HG03064 (cell line): ENCODE data around the gene EHBP1L1.
A peak's percentile ranks its signal among the peaks of the same experiment; 100 is the strongest.

Experiments used
- ATAC-seq: cut with Tn5 transposase; IDR thresholded peaks from one replicate; pipeline ENCODE4 v1.9.1; 2021; ENCODE audit warnings: low read depth; ENCODE audit not compliant: unreplicated experiment

The EHBP1L1 gene

DNA sequence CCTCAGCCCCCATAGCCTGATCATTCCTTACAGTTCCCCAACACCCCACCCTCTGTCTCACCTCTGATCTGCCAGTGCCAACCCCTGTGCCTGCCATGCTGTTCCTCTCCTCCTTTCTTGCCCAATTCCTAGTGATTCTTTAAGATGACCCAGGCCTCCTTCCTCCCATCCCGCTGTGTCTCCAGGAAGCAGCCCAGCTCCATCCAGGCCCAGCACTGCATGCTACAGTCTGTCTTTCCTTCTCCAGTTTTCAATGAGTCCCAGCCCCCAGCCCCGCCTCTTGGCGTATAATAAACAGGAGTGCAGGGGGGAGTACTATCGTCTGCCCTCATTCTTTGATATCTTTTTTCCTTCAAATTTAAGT, 30.0 kb upstream of the EHBP1L1 start:
- no peak for ATAC-seq

DNA sequence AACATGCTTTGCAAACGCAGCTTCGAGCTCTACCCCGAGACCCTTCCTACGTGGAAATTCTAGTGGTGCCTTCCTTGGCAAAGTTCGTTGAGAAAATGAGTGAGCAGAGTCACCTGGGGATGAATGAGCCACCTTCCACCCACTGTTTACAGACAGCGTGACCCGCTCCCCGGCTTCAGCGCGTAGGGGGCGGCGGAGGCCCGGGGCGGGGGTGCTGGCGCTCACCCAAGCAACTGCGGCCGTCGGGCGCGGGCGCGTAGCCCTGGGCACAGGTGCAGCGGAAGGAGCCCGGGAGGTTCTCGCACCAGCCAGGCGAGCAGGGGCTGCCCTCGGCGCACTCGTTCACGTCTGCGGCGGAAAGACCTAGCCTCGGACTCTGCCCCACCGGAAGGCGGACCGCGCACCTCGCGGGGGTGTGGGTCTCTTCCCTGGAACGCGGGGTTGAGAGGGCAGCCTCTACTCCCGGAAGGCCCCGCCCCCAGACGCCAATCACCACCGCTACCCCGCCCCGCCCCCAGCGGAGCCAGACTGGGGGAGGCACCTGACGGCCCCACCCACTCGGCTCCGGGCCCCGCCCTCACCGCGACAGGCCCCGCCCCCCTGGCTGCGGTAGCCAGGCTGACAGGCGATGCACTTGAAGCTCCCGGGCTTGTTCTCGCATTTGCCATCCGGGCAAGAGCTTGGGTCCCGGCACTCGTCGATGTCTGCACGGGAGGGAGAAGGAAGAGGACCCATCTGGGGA, 29.5 kb upstream of the EHBP1L1 start:
- ATAC-seq, result peak; percentile 53

- ATAC-seq, result no peak
Measured at GRCh38 chr11:65547446-65548125, 28.3 kb upstream of the EHBP1L1 start.

- no peak for ATAC-seq
Measured at GRCh38 chr11:65548395-65548794, 27.5 kb upstream of the EHBP1L1 start.

DNA sequence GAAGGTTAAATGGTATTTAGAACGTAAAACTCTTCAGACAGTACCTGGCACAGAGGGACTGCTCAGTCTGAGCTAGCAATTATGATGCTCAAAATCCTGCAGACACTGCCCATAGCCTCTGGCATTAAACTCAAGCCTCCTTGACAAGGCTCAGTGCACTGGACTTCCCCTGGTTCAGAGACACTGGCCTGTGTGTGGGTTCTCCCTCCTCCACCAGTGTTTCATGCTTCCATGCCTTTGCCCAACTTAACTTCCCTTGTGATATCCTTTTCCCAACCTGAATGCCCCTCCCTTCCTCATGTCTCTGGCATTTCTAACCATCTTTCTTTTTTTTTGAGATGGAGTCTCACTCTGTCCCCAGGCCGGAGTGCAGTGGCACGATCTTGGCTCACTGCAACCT, 26.8 kb upstream of the EHBP1L1 start:
- no peak for ATAC-seq

- no peak for ATAC-seq
Measured at GRCh38 chr11:65551572-65552387, 24.1 kb upstream of the EHBP1L1 start.

DNA sequence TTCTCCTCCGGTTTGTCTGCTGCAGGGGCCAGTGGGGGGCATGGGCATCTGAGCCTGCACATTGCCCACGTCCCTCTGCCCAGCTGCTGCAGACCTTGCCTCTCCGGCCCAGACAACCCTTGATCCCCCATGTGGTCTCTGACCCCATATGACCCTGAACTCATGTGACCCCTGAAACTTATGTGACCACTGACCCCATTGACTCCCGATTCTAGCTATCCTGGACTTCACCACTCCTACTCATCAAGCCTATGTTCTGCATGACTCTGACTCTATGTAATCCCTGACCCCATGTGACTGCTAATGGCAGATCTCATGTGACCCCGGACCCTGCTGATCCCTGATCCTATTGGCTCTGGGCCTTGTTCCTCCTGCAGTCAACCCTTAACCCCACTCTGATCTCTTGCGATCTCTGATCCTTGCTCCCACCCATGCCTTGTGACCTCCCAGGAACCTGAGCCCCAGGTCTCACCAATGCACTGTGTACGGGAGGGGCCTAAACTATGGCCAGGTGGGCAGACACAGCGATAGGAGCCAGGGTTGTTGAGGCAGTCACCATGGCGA, 23.4 kb upstream of the EHBP1L1 start:
- no peak for ATAC-seq

- ATAC-seq, result no peak
Measured at GRCh38 chr11:65553301-65554001, 22.4 kb upstream of the EHBP1L1 start.

DNA sequence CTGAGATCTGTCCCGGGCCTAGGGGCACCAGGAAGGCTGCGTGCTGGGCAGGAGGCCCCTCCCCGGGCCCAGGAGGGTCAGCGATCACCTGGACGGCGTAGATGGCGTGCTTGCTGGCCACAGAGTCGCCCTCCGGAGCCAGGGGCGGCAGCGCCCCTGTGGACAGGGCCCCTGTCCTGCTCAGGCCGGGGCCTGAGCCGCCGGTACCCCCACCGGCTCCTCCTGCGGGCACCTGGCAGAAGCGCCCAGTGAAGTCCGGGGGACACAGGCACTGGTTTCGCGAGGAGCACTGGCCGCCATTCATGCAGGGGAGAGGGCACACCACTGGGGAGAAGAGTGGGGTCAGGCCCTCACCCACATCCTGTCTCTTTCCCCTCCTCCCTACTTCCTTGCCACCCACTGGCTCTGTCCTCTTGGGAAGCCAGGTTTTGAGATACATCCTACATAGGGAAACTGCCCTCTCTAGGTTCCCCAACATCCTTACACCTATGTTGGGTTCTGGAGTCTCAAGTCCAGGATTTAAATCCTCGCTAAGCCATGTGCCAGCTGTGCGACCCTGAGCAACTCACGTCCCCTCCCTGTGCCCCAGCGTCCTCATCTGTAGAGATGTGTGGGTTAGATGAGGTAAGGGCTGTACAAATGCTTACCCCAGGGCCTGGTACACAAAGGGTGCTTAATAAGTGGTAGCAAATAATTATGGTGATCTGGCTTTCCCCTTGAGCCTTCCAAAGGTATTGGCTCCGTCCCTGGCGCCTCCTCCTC, 21.6 kb upstream of the EHBP1L1 start:
- ATAC-seq, result no peak

DNA sequence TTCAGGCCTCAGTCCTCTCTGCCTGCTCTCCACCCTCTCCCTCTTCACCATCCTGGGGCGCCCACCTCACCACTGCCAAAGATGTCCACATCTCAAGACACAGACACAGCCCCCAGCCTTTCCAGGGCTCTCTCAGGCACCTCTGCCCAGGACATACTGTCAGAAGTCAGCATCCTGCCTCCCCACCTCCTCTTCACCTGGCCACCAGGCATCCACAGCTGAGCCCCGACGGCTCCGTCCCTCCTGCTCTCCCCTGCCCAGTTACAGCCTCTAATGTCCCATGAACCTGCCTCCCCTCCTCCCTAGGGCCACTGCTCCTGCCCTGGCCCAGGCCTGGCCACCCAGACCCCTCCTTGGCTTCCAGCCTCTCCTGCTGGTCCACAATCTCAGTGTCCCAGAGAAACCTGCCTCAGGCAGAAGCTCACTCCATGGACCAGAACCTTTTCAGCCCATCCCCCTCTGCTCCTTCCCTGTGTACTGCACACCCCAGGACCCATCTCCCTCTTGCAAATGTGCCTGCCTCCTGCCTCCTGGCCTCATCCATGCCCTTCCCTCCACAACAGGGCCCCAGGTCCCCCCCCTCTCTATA, 20.9 kb upstream of the EHBP1L1 start:
- ATAC-seq, result no peak

DNA sequence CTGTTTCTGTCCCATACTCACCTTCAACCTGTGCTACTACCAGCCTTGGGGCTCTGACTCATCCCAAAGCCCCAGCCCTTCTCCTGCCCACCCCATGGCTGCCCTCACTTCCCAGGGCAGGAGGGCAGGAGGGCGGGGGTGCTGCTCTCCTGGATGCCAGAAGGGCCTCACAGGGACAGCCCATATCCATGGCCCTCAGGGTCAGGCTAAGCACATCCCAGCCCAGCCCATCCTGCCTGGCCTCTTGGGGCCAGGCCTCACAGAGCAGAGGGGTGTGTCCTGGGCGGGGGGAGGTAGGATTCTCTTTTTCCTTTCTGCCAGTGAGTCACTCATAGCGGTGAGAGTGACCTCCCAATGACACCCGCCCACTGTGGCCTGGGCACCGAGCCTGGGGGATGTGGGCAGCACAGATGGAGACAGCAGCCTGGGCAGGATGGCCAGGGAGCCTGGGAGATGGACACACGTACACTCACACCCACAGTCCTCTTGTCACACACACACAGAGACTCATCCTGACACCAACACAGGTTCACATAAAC, 20.1 kb upstream of the EHBP1L1 start:
- ATAC-seq, result no peak

GRCh38 chr11:65556470-65557279, 19.2 kb upstream of the EHBP1L1 start:
- ATAC-seq, result no peak

DNA sequence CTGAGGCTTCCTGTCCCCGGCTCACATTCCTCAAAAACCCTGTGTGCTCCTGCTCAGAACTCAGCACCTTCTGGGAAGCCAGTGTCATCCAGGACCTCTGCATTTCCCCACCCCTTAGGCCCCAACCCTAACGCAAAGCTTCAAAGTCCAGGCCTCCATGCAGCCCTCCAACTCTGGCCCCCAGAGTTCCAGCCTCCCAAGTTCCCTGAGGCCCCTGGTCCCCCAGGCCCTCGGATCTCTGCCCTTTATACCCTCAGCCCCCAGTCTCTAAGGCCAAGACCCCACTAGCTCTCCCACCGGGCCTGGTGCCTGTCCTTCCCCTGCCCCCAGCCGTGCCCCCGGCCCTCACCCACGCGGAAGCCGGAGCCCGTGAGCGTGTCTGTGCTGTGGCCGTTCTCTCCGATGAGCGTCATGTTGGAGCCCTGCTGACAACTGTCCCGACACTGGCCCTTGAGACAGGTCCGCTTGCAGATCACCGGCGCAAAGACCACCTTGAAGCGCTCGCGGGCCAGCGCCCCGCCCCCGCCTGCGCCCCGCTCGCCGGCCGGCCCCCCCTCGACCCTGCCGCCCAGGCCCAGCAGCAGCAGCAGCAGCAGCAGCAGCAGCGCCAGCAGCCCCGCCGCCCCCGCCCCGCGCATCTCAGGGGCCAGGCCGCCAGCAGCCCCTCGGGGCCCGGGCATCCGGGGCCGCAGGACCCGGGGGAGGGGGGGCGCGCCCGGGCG, 18.4 kb upstream of the EHBP1L1 start:
- no peak for ATAC-seq

- no peak for ATAC-seq
Measured at GRCh38 chr11:65558002-65558929, 17.6 kb upstream of the EHBP1L1 start, which contains the start of gene LTBP3. LTBP3 (minus strand) TSS chr11:65558359; CDS start chr11:65557959, 400 bp downstream.

DNA sequence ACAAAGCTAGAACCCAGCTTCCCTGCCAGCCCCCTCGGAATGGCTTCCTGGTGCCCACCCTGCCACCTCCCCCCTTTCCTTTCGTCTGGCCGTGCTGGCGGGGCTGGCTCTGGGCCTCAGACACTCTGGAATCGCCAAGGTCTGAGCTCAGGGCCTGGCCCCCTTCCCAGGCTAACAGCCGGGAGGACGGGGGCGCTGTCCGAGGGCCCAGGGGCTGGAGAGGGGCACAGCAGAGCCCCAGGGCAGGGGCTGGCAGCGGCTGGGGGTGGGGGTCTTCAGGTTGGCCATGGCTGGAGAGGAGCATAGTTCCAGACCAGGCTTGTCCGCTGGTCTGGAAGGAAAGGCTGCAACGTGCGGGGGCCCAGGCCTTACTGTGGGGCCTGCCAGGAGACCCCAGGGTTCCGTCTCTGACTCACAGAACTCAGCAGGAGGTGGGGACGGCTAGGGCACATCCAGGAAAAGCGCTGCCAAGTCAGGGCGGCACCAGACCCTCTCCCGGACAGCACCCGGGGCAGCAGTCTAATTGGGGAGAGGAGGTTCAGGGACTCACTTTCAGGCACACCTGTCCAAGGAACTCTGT, 16.8 kb upstream of the EHBP1L1 start:
- no peak for ATAC-seq

- no peak for ATAC-seq
Measured at GRCh38 chr11:65559535-65559934, 16.3 kb upstream of the EHBP1L1 start.
